Peyer's patch (tissue), 4 donors: Measurements from ENCODE around the gene HOXA3. TPM values are rescaled to one million over a fixed set of nuclear protein-coding genes. Genes with fewer than 3 reads are reported as not detected.

Experiments
- DNase-seq, 3 donors: peaks; one replicate each; pipeline ENCODE4 v3.0.0-alpha.2; 2017 to 2019
- H3K27ac ChIP-seq, 4 donors: fragments of 200-600 bp; sonication (generic); one replicate each; pipeline ENCODE4 v1.5.1; 2016 to 2019
- H3K27me3 ChIP-seq, 2 donors: fragments of 200-600 bp; sonication (generic); one replicate each; pipeline ENCODE4 v1.5.1; 2019
- H3K36me3 ChIP-seq, 3 donors: fragments of 200-600 bp; sonication (generic); one replicate each; pipeline ENCODE4 v1.5.1; 2016 to 2019
- H3K4me1 ChIP-seq, 4 donors: fragments of 200-600 bp; sonication (generic); one replicate each; pipeline ENCODE4 v1.5.1; 2016 to 2019
- H3K4me3 ChIP-seq, 4 donors: fragments of 200-600 bp; sonication (generic); 1 replicate in 3 of 4; 2 replicates in 1 of 4; pipeline ENCODE4 v1.5.1; 2016 to 2019; ENCODE audit warnings: mild to moderate bottlenecking in 1 of 4
- H3K9me3 ChIP-seq, 4 donors: fragments of 200-600 bp; sonication (generic); one replicate each; pipeline ENCODE4 v1.5.1; 2016 to 2019; ENCODE audit warnings: mild to moderate bottlenecking in 1 of 4
- CTCF ChIP-seq, 6 experiments: fragments of 450-650 bp in 4 of 6; fragments of 200-600 bp in 2 of 6; sonication (generic) in 1 of 6; IDR thresholded peaks; one replicate each; pipeline ENCODE4 v1.5.1; 2017 to 2019; ENCODE audit warnings: antibody characterized with exemption in 6 of 6, mild to moderate bottlenecking in 3 of 6, moderate library complexity in 1 of 6
- POLR2A ChIP-seq, 2 donors: fragments of 450-650 bp; IDR thresholded peaks; one replicate each; pipeline ENCODE4 v1.5.1; 2017; ENCODE audit warnings: antibody characterized with exemption in 2 of 2, mild to moderate bottlenecking in 2 of 2, moderate library complexity in 2 of 2
- total RNA-seq, 4 donors: library from RNA; depleted of rRNA; stranded (reverse); fragments of >200 nt; gene quantifications; one replicate each; pipeline ENCODE4 v1.1.0, GENCODE V29; 2016

The HOXA3 gene
- total RNA-seq, 4 donors from 2014 or later, result 6.7 to 21.2 (median 13.9) TPM

DNA sequence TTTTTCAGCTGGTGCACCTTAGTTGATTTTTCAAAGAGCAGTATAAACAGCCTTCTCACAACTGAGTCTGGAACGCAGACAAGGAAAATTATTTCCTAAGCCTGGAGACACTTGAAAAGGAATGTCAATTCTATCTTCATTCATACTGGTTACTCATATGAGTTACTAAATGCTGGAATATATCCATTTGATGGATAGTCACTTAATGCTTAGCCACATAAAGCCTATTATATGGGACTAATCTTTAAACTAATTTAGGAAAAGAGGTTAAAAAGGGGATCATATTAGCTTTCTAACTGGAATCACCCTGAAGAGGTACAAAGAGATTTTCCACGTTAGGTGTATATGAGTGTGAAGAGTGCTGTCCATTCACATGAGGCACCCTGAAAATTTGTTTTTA is 20.2 kb downstream of the HOXA3 start:
- no peaks in the 10 kb centered on the region for H3K27me3 ChIP-seq
- H3K27ac ChIP-seq, result peak overlapping the region in 2 of 4 donors; percentile 93 to 96
- TF ChIP-seq CTCF (IDR thresholded peaks at IDR 0.05) (no peak), POLR2A (IDR thresholded peaks at IDR 0.05) (no peak)
- no peak overlapping the region for H3K4me3 ChIP-seq
- DNase-seq, result no peak
- no peaks in the 10 kb centered on the region for H3K36me3 ChIP-seq
- no peaks in the 10 kb centered on the region for H3K9me3 ChIP-seq
- H3K4me1 ChIP-seq, result peaks cover 0 to 67% (median 8%) of the 10 kb centered on the region in 4 donors

DNA sequence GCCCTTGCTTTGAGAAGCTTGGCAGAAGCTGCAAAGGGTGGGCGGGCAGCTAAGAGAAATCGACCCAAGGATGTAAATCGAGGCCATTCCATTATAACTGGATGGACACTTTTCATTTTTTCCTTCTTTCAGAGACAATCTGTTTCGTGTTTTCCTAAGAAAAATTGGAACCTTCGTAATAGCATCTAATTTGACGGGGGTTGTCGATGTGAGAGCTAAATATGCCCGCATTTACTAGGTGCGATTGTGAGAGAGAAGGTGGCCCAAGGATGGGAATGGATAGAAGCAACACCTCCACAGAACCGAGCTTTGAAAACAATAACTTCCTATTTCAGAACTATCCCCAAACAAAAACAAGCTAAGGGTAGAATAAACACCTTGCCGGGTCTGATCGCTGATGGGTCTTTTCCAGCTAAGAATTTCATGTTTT is 21.0 kb downstream of the HOXA3 start:
- H3K27me3 ChIP-seq, result no peaks in the 10 kb centered on the region
- H3K9me3 ChIP-seq, result no peaks in the 10 kb centered on the region
- no peak for DNase-seq
- peaks cover 0 to 68% (median 6%) of the 10 kb centered on the region in 4 donors for H3K4me1 ChIP-seq
- H3K27ac ChIP-seq, result peak overlapping the region; percentile 81 to 93 (median 89)
- H3K36me3 ChIP-seq, result no peaks in the 10 kb centered on the region
- no peak for TF ChIP-seq CTCF (IDR thresholded peaks at IDR 0.05)
- TF ChIP-seq POLR2A (IDR thresholded peaks at IDR 0.05), result no peak
- H3K4me3 ChIP-seq, result peak overlapping the region; percentile 57 to 82 (median 70)

GRCh38 chr7:27130540-27131389 is 21.6 kb downstream of the HOXA3 start, which contains the start of gene HOXA4:
TSS of gene HOXA4 (minus strand) at chr7:27130757. CDS start at chr7:27130733, 24 bp downstream.
- H3K27ac ChIP-seq, result peak within 1 kb of the TSS; percentile 81 to 93 (median 89)
- TF ChIP-seq POLR2A (IDR thresholded peaks at IDR 0.05) (peak; percentile 73 to 80), CTCF (IDR thresholded peaks at IDR 0.05) (no peak)
- peaks cover 0 to 69% (median 6%) of the 10 kb centered on the region in 4 donors for H3K4me1 ChIP-seq
- peak within 1 kb of the TSS; percentile 57 to 82 (median 70) for H3K4me3 ChIP-seq
- H3K27me3 ChIP-seq, result no peaks in the 10 kb centered on the region
- no peaks in the 10 kb centered on the region for H3K9me3 ChIP-seq
- peak; percentile 85 to 95 (median 94) for DNase-seq
- H3K36me3 ChIP-seq, result no peaks in the 10 kb centered on the region

- peak in 2 of 6 experiments; percentile 26 to 28 for TF ChIP-seq CTCF (IDR thresholded peaks at IDR 0.05)
- TF ChIP-seq POLR2A (IDR thresholded peaks at IDR 0.05), result peak; percentile 42 to 58
- Histone ChIP-seq H3K4me1 (peaks cover 0 to 69% (median 3%) of the 10 kb centered on the region in 4 donors), H3K27ac (peak overlapping the region; percentile 81 to 93 (median 89)), H3K36me3 (no peaks in the 10 kb centered on the region), H3K4me3 (peak overlapping the region; percentile 57 to 82 (median 70)), H3K9me3 (no peaks in the 10 kb centered on the region), H3K27me3 (no peaks in the 10 kb centered on the region)
- DNase-seq, result peak; percentile 17 to 80 (median 72)
Observed at GRCh38 chr7:27129729-27130539, 22.4 kb downstream of the HOXA3 start.
